D721Med (cell line): ENCODE data around the gene NDUFS2.

Experiments
- DNase-seq: peaks from one replicate; pipeline ENCODE4 v3.0.0; 2011; ENCODE audit warnings: low spot score; ENCODE audit not compliant: insufficient read length
- FAIRE-seq: peaks from 2 replicates; lab custom pipeline; 2011; peaks lifted over from hg19 to GRCh38; lab: Jason Lieb, UNC
- CTCF ChIP-seq: IDR thresholded peaks from 2 replicates; pipeline ENCODE4 v1.5.1; 2012; ENCODE audit warnings: mild to moderate bottlenecking, control low read depth; ENCODE audit not compliant: insufficient read depth; ENCODE audit errors: missing control alignments

The NDUFS2 gene

GRCh38 chr1:161177936-161178244 lies 24.3 kb upstream of the NDUFS2 start:
- TF ChIP-seq CTCF: no peak
- no peak for DNase-seq
- no peak for FAIRE-seq

GRCh38 chr1:161179698-161180097 lies 22.5 kb upstream of the NDUFS2 start:
- FAIRE-seq: no peak
- no peak for DNase-seq
- no peak for TF ChIP-seq CTCF

GRCh38 chr1:161180639-161181038 lies 21.5 kb upstream of the NDUFS2 start:
- no peak for FAIRE-seq
- TF ChIP-seq CTCF: peak; percentile 51
- DNase-seq: no peak

- no peak for DNase-seq
- TF ChIP-seq CTCF: no peak
- no peak for FAIRE-seq
Observed at GRCh38 chr1:161182214-161182613, 20.0 kb upstream of the NDUFS2 start.

GRCh38 chr1:161185282-161185682 lies 16.9 kb upstream of the NDUFS2 start:
- DNase-seq: no peak
- peak; percentile 92 for FAIRE-seq
- TF ChIP-seq CTCF: no peak

GRCh38 chr1:161185732-161186311 lies 16.3 kb upstream of the NDUFS2 start:
- DNase-seq: no peak
- TF ChIP-seq CTCF: no peak
- FAIRE-seq: peak; percentile 70

- TF ChIP-seq CTCF: no peak
- DNase-seq (no peak), FAIRE-seq (no peak)
Observed at GRCh38 chr1:161187311-161187710, 14.9 kb upstream of the NDUFS2 start.
